H9 (cell line): ENCODE data around the gene ACKR3. TPM values are rescaled to one million over a fixed set of nuclear protein-coding genes. Genes with fewer than 3 reads are reported as not detected.

Source experiments
- DNase-seq: peaks from one replicate; pipeline ENCODE4 v3.0.0-alpha.2; 2017
- H2AFZ ChIP-seq: one replicate; pipeline ENCODE4 v1.6.1; 2013; ENCODE audit warnings: mild to moderate bottlenecking, low read length, control low read depth, moderate library complexity
- H2AK5ac ChIP-seq: 2 replicates; pipeline ENCODE4 v1.6.1; 2013; ENCODE audit warnings: low read length, control low read depth, mixed read lengths; ENCODE audit not compliant: insufficient read length
- H2BK120ac ChIP-seq: one replicate; pipeline ENCODE4 v1.6.1; 2013; ENCODE audit warnings: low read depth, mild to moderate bottlenecking, low read length, control low read depth, inconsistent platforms; ENCODE audit not compliant: poor library complexity, severe bottlenecking
- H2BK12ac ChIP-seq: 2 replicates; pipeline ENCODE4 v1.6.1; 2013; ENCODE audit warnings: low read length, control low read depth, mixed read lengths, low read depth; ENCODE audit not compliant: insufficient read length
- H2BK15ac ChIP-seq: 2 replicates; pipeline ENCODE4 v1.6.1; 2013; ENCODE audit warnings: low read depth, low read length, control low read depth
- H2BK20ac ChIP-seq: one replicate; pipeline ENCODE4 v1.6.1; 2013; ENCODE audit warnings: low read depth, mild to moderate bottlenecking, low read length, control low read depth, inconsistent platforms; ENCODE audit not compliant: poor library complexity, severe bottlenecking
- H2BK5ac ChIP-seq: 2 replicates; pipeline ENCODE4 v1.6.1; 2013; ENCODE audit warnings: low read length, control low read depth, mixed read lengths; ENCODE audit not compliant: insufficient read length
- H3K14ac ChIP-seq: 2 replicates; pipeline ENCODE4 v1.6.1; 2013; ENCODE audit warnings: low read length, control low read depth; ENCODE audit not compliant: insufficient read depth
- H3K18ac ChIP-seq: 2 replicates; pipeline ENCODE4 v1.6.1; 2013; ENCODE audit warnings: low read depth, mild to moderate bottlenecking, mixed read lengths, low read length, control low read depth; ENCODE audit not compliant: insufficient read length
- H3K23ac ChIP-seq: 2 replicates; pipeline ENCODE4 v1.6.1; 2013; ENCODE audit warnings: low read length, control low read depth, mixed read lengths, low read depth; ENCODE audit not compliant: insufficient read length
- H3K23me2 ChIP-seq: 2 replicates; pipeline ENCODE4 v1.6.1; 2013; ENCODE audit warnings: low read depth, mild to moderate bottlenecking, mixed read lengths, low read length, control low read depth; ENCODE audit not compliant: insufficient read length, poor library complexity, severe bottlenecking
- H3K27ac ChIP-seq: 2 replicates; pipeline ENCODE4 v1.5.1; 2013; ENCODE audit warnings: low read length, control low read depth, mixed read lengths, low read depth; ENCODE audit not compliant: insufficient read length
- H3K27me3 ChIP-seq: 2 replicates; pipeline ENCODE4 v1.6.1; 2013; ENCODE audit warnings: low read length, control low read depth, inconsistent platforms; ENCODE audit not compliant: insufficient read depth
- H3K4ac ChIP-seq: 2 replicates; pipeline ENCODE4 v1.6.1; 2013; ENCODE audit warnings: low read depth, mild to moderate bottlenecking, control low read depth, inconsistent platforms, low read length, moderate library complexity
- H3K4me1 ChIP-seq: 2 replicates; pipeline ENCODE4 v1.6.1; 2013; ENCODE audit warnings: low read length, control low read depth, inconsistent platforms; ENCODE audit not compliant: insufficient read depth
- H3K4me2 ChIP-seq: 2 replicates; pipeline ENCODE4 v1.6.1; 2013; ENCODE audit warnings: low read length, control low read depth, mixed read lengths; ENCODE audit not compliant: insufficient read length, insufficient read depth
- H3K56ac ChIP-seq: 2 replicates; pipeline ENCODE4 v1.6.1; 2013; ENCODE audit warnings: low read depth, mild to moderate bottlenecking, mixed read lengths, low read length, control low read depth; ENCODE audit not compliant: insufficient read length
- H3K79me1 ChIP-seq: 2 replicates; pipeline ENCODE4 v1.6.1; 2013; ENCODE audit warnings: low read depth, mild to moderate bottlenecking, moderate library complexity, low read length, control low read depth, inconsistent platforms; ENCODE audit not compliant: insufficient read depth, poor library complexity, severe bottlenecking
- H3K79me2 ChIP-seq: 2 replicates; pipeline ENCODE4 v1.6.1; 2013; ENCODE audit warnings: low read length, control low read depth, inconsistent platforms; ENCODE audit not compliant: insufficient read depth
- H3K9ac ChIP-seq: 2 replicates; pipeline ENCODE4 v1.6.1; 2013; ENCODE audit warnings: low read length, control low read depth, mixed read lengths; ENCODE audit not compliant: insufficient read length; ENCODE audit errors: extremely low read depth
- H3K9me3 ChIP-seq: one replicate; pipeline ENCODE4 v1.6.1; 2013; ENCODE audit warnings: low read depth, low read length, inconsistent platforms; ENCODE audit not compliant: control insufficient read depth
- H3T11ph ChIP-seq: one replicate; pipeline ENCODE4 v1.6.1; 2013; ENCODE audit warnings: mild to moderate bottlenecking, low read length, control low read depth, inconsistent platforms
- H4K20me1 ChIP-seq: one replicate; pipeline ENCODE4 v1.6.1; 2013; ENCODE audit not compliant: control insufficient read depth, insufficient read length, insufficient read depth
- H4K5ac ChIP-seq: 2 replicates; pipeline ENCODE4 v1.6.1; 2013; ENCODE audit warnings: low read depth, mild to moderate bottlenecking, mixed read lengths, low read length, control low read depth; ENCODE audit not compliant: insufficient read length
- H4K8ac ChIP-seq: replicated peaks from 2 replicates; pipeline ENCODE4 v1.6.1; 2013; ENCODE audit warnings: low read length, control low read depth, mixed read lengths, low read depth; ENCODE audit not compliant: insufficient read length
- H4K91ac ChIP-seq: 2 replicates; pipeline ENCODE4 v1.6.1; 2013; ENCODE audit warnings: low read depth, mild to moderate bottlenecking, moderate library complexity, mixed read lengths, low read length, control low read depth; ENCODE audit not compliant: insufficient read length
- H3K27ac Mint-ChIP-seq, 3 experiments: 2 replicates in 2 of 3; 3 replicates in 1 of 3; pipeline ENCODE4 v1.8.0; 2020 to 2021; ENCODE audit warnings: mixed read lengths in 3 of 3, mild to moderate bottlenecking in 1 of 3, moderate library complexity in 1 of 3
- H3K27me3 Mint-ChIP-seq: 2 replicates; pipeline ENCODE4 v1.8.0; 2021; ENCODE audit warnings: low read depth, mild to moderate bottlenecking, moderate library complexity, mixed read lengths
- H3K36me3 Mint-ChIP-seq, 3 experiments: 2 replicates in 2 of 3; 3 replicates in 1 of 3; pipeline ENCODE4 v1.8.0; 2020 to 2021; ENCODE audit warnings: low read depth in 3 of 3, mixed read lengths in 3 of 3; ENCODE audit not compliant: insufficient read depth in 1 of 3
- H3K4me1 Mint-ChIP-seq, 2 experiments: 2 replicates each; pipeline ENCODE4 v1.8.0; 2020; ENCODE audit warnings: mixed read lengths in 2 of 2
- H3K4me3 Mint-ChIP-seq, 2 experiments: 2 replicates in 1 of 2; 3 replicates in 1 of 2; pipeline ENCODE4 v1.8.0; 2020 to 2021; ENCODE audit warnings: mild to moderate bottlenecking in 2 of 2, mixed read lengths in 2 of 2, moderate library complexity in 1 of 2
- H3K9me3 Mint-ChIP-seq, 2 experiments: 2 replicates in 1 of 2; 3 replicates in 1 of 2; pipeline ENCODE4 v1.8.0; 2020; ENCODE audit warnings: mild to moderate bottlenecking in 2 of 2, mixed read lengths in 2 of 2, moderate library complexity in 1 of 2
- WGBS: extraction: QIAGEN DNeasy Blood & Tissue Kit; methylation state at CpG from one replicate; pipeline ENCODE4 v1.1.7; 2013; ENCODE audit warnings: missing lambda C conversion rate, low lambda C conversion rate, mixed read lengths; ENCODE audit not compliant: insufficient read length; ENCODE audit errors: extremely low coverage; 5-methylcytosine and 5-hydroxymethylcytosine counted together
- total RNA-seq: library from RNA; stranded (reverse); gene quantifications from 2 replicates; pipeline ENCODE4 v1.2.1, GENCODE V29; 2021
- TF ChIP-seq, protein P1 (sequence below): fragments of 200-600 bp; sonication (generic); conservative IDR thresholded peaks from 3 replicates; pipeline ENCODE4 v1.8.0; 2021; ENCODE audit warnings: antibody characterized with exemption, mild to moderate bottlenecking

ACKR3 gene
- total RNA-seq, 1 experiment from 2014 or later: 0.44 TPM

DNA sequence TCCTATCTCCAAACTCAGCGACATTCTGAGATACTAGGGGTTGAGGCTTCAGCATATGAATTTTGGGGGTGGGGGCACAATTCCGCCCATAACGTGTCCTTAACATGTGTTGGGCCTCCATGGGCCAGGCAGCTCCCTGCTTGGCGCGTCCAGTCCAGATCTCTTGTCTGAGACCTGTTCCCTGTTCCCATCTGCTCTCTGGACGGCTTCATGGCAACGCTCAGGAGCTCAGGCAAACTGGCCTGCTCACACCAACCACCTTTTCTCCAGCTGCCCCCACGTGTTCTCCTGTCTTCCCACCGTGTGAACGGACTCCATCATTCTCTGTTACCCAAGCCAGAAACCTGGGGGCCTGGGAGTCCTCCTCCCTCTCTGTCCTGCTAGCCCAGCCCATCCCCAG, 36.4 kb downstream of the ACKR3 start:
- Histone ChIP-seq H3K14ac (no peak overlapping the region), H3K4me2 (no peak overlapping the region), H4K8ac (no peak overlapping the region), H2BK20ac (no peak overlapping the region), H4K91ac (no peak overlapping the region), H3K4ac (no peak overlapping the region), H2BK120ac (no peak overlapping the region), H3K27ac (no peak overlapping the region), H3K27me3 (no peaks in the 10 kb centered on the region), H4K20me1 (no peaks in the 10 kb centered on the region), H3K79me2 (no peaks in the 10 kb centered on the region), H2AFZ (no peak overlapping the region), H2BK15ac (no peak overlapping the region), H3K56ac (no peak overlapping the region), H3K23ac (no peak overlapping the region), H2BK5ac (no peak overlapping the region), H2AK5ac (no peak overlapping the region), H3T11ph (no peak overlapping the region), H4K5ac (no peak overlapping the region), H3K9ac (no peak overlapping the region), H3K23me2 (no peaks in the 10 kb centered on the region), H3K18ac (no peak overlapping the region), H3K79me1 (no peaks in the 10 kb centered on the region), H2BK12ac (no peak overlapping the region), H3K9me3 (no peaks in the 10 kb centered on the region), H3K4me1 (no peaks in the 10 kb centered on the region)
- peaks cover 0 to 8% of the 10 kb centered on the region in 2 experiments; a peak in 2 of 4 replicates for H3K4me1 Mint-ChIP-seq
- TF ChIP-seq, protein P1, sequence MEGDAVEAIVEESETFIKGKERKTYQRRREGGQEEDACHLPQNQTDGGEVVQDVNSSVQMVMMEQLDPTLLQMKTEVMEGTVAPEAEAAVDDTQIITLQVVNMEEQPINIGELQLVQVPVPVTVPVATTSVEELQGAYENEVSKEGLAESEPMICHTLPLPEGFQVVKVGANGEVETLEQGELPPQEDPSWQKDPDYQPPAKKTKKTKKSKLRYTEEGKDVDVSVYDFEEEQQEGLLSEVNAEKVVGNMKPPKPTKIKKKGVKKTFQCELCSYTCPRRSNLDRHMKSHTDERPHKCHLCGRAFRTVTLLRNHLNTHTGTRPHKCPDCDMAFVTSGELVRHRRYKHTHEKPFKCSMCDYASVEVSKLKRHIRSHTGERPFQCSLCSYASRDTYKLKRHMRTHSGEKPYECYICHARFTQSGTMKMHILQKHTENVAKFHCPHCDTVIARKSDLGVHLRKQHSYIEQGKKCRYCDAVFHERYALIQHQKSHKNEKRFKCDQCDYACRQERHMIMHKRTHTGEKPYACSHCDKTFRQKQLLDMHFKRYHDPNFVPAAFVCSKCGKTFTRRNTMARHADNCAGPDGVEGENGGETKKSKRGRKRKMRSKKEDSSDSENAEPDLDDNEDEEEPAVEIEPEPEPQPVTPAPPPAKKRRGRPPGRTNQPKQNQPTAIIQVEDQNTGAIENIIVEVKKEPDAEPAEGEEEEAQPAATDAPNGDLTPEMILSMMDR: no peak
- no peak for DNase-seq
- H3K4me3 Mint-ChIP-seq: no peak overlapping the region
- no peaks in the 10 kb centered on the region for H3K9me3 Mint-ChIP-seq
- WGBS: no CpG with 5 or more reads among the region's 10 CpGs
- no peaks in the 10 kb centered on the region for H3K36me3 Mint-ChIP-seq
- peaks cover 23% of the 10 kb centered on the region for H3K27me3 Mint-ChIP-seq
- no peak overlapping the region for H3K27ac Mint-ChIP-seq
